ENCODE results near the gene GLCE. TPM values are rescaled to one million over a fixed set of nuclear protein-coding genes. Genes with fewer than 3 reads are reported as not detected.

Gene GLCE
- polyA plus RNA-seq, 6 donors from 2014 or later = 5.1 to 8.9 (median 6.7) TPM

DNA sequence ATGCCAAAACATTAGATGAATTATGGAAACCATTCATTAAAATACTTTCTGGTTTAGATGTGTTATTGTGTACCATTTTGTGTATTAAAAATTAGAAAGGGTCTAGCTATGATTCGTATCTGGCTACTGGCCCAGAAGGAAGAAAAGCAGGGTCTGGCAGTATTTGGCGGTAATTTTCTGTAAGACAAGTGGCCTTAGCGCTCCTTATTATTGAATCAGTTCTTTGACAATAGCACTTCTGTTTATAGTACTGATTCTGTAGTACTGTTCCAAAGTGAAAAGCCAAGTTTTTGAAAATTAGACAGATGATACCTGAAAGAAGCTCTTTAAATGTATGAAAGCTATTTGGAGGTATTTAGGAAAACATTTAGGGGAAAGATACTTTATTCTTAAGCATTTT is 10.2 kb downstream of the GLCE start:
- H3K4me3 Mint-ChIP-seq = no peak overlapping the region
- DNase-seq = no peak
- ATAC-seq (ENCODE audit: low read depth in 2 of 2) = no peak
- no peak overlapping the region for H3K27ac Mint-ChIP-seq
- H3K36me3 Mint-ChIP-seq = no peaks in the 10 kb centered on the region
- peaks cover 0 to under 1% (median 0%) of the 10 kb centered on the region in 3 donors for H3K27me3 Mint-ChIP-seq
- no peaks in the 10 kb centered on the region for H3K4me1 Mint-ChIP-seq
- peaks cover 0 to 2% (median 0%) of the 10 kb centered on the region in 7 donors for H3K9me3 Mint-ChIP-seq

GRCh38 chr15:69172847-69173246 is 12.4 kb downstream of the GLCE start:
- Mint-ChIP-seq H3K9me3 (peaks cover 0 to 2% (median 0%) of the 10 kb centered on the region in 7 donors), H3K4me3 (no peak overlapping the region), H3K4me1 (no peaks in the 10 kb centered on the region), H3K36me3 (no peaks in the 10 kb centered on the region), H3K27ac (no peak overlapping the region), H3K27me3 (no peaks in the 10 kb centered on the region)
- DNase-seq = no peak
- ATAC-seq (ENCODE audit: low read depth in 2 of 2) = no peak

DNA sequence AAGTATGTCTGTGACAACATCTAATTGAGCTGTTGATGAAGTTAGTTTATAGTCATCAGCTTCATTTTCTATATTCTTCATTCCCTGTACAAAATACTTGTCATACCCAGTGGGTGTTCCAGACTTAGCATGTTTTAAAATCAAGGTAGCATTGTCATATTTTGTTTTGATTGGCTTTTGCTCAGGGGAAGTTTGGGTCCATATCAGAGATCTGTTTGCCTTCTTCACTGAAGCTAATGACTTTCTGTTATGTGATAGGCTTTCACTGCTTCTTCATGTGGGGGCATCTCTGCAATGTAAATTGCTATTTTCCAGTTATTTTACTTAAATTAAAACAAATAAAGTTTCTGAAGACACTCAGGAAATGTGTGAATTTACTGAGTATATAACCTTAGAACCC is 15.1 kb downstream of the GLCE start:
- Mint-ChIP-seq H3K4me1 (no peaks in the 10 kb centered on the region), H3K27me3 (no peaks in the 10 kb centered on the region), H3K9me3 (peaks cover 0 to 2% (median 0%) of the 10 kb centered on the region in 7 donors), H3K36me3 (no peaks in the 10 kb centered on the region), H3K4me3 (no peak overlapping the region), H3K27ac (no peak overlapping the region)
- ATAC-seq (ENCODE audit: low read depth in 2 of 2) (no peak), DNase-seq (no peak)

- DNase-seq (no peak), ATAC-seq (ENCODE audit: low read depth in 2 of 2) (no peak)
- Mint-ChIP-seq H3K4me3 (no peak overlapping the region), H3K27ac (no peak overlapping the region), H3K9me3 (no peaks in the 10 kb centered on the region), H3K36me3 (no peaks in the 10 kb centered on the region), H3K27me3 (no peaks in the 10 kb centered on the region), H3K4me1 (peaks cover 6 to 17% (median 12%) of the 10 kb centered on the region in 3 donors)
These were observed 21.0 kb downstream of the GLCE start for GRCh38 chr15:69181424-69181823.

DNA sequence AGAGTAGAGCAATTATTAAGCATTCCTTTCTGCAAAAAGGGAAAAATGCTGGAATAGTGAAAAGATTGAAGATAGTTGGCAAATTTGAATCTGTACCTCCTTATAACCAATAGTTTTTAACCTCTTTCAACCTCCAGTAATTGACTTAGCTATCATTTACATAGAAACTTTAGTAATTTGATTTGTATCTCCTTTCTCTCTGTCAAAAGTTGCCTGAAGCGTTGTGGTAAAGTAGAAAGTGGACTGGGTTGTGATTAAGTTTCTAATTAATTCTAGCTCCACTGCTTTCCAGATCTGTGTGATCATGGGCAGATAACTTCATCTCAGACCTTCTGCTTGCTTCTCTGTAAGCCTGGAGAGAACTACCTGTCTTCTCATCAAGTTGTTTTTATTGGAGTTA is 24.8 kb downstream of the GLCE start:
- DNase-seq = no peak
- Mint-ChIP-seq H3K4me1 (peaks cover 6 to 17% (median 12%) of the 10 kb centered on the region in 3 donors), H3K36me3 (peaks cover 0 to 13% of the 10 kb centered on the region in 2 donors), H3K9me3 (peaks cover 0 to 11% (median 5%) of the 10 kb centered on the region in 7 donors), H3K27ac (peak overlapping the region in 4 of 6 donors; percentile 2 to 78 (median 8)), H3K4me3 (peak overlapping the region in 1 of 8 donors; percentile 52), H3K27me3 (no peaks in the 10 kb centered on the region)
- ATAC-seq (ENCODE audit: low read depth in 2 of 2) = no peak

GRCh38 chr15:69185706-69186105 is 25.3 kb downstream of the GLCE start:
- Mint-ChIP-seq H3K27ac (peak overlapping the region in 2 of 6 donors; percentile 3 to 13), H3K9me3 (peaks cover 0 to 16% (median 9%) of the 10 kb centered on the region in 7 donors), H3K4me3 (peak overlapping the region in 1 of 8 donors; percentile 52), H3K36me3 (peaks cover 0 to 13% of the 10 kb centered on the region in 2 donors), H3K27me3 (no peaks in the 10 kb centered on the region), H3K4me1 (peaks cover 6 to 17% (median 12%) of the 10 kb centered on the region in 3 donors)
- ATAC-seq (ENCODE audit: low read depth in 2 of 2) (peak in 1 of 2 donors; percentile 46), DNase-seq (no peak)

DNA sequence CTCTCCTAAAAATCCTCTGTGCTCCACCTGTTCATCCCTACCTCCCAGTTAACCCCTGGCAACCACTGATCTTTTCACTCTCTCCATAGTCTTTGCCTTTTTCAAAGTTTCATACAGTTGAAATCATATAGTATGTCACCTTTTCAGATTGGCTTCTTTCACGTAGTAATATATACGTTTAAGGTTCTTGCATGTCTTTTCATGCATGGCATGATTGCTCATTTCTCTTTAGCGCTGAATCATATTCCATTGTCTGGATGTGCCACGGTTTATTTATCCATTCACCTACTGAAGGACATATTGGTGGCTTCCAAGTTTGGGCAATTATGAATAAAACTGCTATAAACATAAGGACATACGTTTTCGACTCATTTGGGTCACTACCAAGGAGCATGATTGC is 28.7 kb downstream of the GLCE start:
- Mint-ChIP-seq H3K9me3 (peaks cover 3 to 32% (median 14%) of the 10 kb centered on the region in 7 donors), H3K36me3 (peaks cover 0 to 13% of the 10 kb centered on the region in 2 donors), H3K27me3 (no peaks in the 10 kb centered on the region), H3K4me1 (peaks cover 11 to 17% (median 12%) of the 10 kb centered on the region in 3 donors), H3K4me3 (peak overlapping the region in 1 of 8 donors; percentile 12), H3K27ac (no peak overlapping the region)
- ATAC-seq (ENCODE audit: low read depth in 2 of 2) = no peak
- no peak for DNase-seq

DNA sequence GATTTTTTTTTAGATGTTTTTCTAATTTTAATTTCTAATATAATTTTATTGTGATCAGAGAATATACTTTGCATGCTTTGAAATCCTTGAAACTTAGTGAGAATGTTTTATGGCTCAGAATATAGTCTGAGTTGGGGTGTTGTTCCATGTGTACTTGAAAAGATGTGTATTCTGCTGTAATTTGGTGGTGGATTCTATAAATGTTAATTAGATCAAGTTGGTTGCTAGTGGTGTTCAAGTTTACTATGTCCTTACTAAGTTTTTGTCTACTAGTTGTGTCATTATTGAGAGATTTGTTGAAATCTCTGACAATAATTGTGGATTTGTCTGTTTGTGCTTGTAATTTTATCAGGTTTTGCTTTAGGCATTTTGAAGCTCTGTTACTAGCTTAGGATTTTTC is 29.7 kb downstream of the GLCE start:
- Mint-ChIP-seq H3K4me3 (no peak overlapping the region), H3K9me3 (peaks cover 3 to 32% (median 14%) of the 10 kb centered on the region in 7 donors), H3K27me3 (no peaks in the 10 kb centered on the region), H3K36me3 (peaks cover 5 to 13% of the 10 kb centered on the region in 2 donors), H3K4me1 (peaks cover 11 to 12% (median 11%) of the 10 kb centered on the region in 3 donors), H3K27ac (no peak overlapping the region)
- no peak for DNase-seq
- ATAC-seq (ENCODE audit: low read depth in 2 of 2) = no peak

DNA sequence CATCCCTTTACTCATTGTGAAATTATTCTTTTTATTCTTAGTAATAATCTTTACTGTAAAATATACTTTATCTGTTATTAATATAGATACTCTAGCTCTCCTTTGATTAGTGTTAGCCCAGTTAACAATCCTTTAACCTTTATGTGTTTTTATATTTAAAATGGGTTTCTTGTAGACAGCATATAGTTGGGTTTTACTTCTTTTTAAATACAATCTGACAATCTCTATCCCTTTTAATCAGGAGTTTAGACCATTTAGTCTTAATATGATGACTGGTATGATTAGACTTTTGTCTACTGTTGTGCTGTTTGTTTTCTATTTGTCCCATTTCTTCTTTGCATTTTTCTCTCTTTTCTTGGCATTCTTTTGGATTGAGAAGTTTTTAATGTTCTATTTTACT is 30.1 kb downstream of the GLCE start:
- H3K27ac Mint-ChIP-seq = no peak overlapping the region
- DNase-seq (no peak), ATAC-seq (ENCODE audit: low read depth in 2 of 2) (no peak)
- H3K27me3 Mint-ChIP-seq = no peaks in the 10 kb centered on the region
- H3K36me3 Mint-ChIP-seq = peaks cover 5 to 13% of the 10 kb centered on the region in 2 donors
- H3K4me1 Mint-ChIP-seq = peaks cover 7 to 8% (median 8%) of the 10 kb centered on the region in 3 donors
- H3K4me3 Mint-ChIP-seq = no peak overlapping the region
- H3K9me3 Mint-ChIP-seq = peaks cover 3 to 32% (median 14%) of the 10 kb centered on the region in 7 donors

DNA sequence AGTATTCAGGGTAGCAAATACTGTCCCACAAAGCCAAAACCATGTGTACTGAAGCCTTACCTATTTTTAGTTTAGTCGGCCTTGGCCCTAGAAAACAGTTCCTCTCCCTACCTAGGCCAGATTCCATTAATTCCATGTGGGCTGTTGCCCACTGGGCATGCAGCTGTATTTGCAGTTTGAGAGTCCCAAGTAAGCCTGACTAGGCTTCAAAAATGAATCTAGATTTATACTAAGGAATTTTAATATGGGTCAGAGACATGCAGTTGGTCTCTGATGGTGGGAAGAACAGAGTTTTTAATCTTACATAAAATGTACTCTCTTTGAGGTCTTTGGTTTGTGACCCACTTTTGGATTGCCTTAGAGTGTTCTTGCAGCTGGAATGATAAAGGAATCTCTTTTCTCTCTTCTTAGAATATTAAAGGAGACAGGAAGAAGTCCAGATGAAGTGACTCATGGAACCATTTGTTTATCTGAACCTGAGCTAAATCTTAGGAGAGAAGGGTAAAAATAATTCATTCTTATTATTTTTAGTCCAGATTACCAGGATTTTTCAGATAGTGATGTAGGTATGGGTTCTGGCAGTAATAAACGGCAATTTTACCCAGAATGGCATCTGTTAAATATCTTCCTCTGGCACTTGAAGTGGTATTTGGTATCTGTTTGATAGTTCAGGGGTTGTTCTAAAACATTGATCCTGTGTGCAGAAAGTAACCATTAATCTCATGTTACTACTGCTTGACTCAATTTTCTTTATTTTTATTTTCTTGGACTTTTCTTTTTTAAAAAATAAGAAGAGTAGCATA is 33.8 kb downstream of the GLCE start:
- Mint-ChIP-seq H3K27ac (no peak overlapping the region), H3K4me1 (peaks cover 0 to 8% (median 6%) of the 10 kb centered on the region in 3 donors), H3K27me3 (no peaks in the 10 kb centered on the region), H3K36me3 (peaks cover 16 to 27% of the 10 kb centered on the region in 2 donors), H3K4me3 (no peak overlapping the region), H3K9me3 (peaks cover 3 to 28% (median 10%) of the 10 kb centered on the region in 7 donors)
- ATAC-seq (ENCODE audit: low read depth in 2 of 2) (no peak), DNase-seq (no peak)

DNA sequence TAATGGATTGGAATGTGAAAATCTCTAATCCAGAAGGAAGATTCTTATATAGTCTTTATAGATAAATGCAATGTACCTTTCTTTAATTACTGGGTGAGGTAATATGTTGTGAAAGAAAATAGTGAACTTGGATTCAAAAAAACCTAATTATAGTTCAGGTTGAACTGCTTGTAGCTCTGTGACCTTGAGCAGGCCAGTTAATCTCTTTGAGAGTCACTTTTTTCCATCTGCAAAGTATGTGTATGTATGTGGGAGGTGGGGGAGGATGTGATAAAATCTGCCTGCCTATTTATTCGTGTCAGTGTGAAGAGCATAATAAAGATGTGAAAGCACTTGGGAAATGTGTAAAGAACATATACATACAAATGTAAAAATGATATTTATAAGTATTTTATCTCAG is 34.4 kb downstream of the GLCE start:
- ATAC-seq (ENCODE audit: low read depth in 2 of 2) = no peak
- peaks cover 3 to 25% (median 7%) of the 10 kb centered on the region in 7 donors for H3K9me3 Mint-ChIP-seq
- H3K4me1 Mint-ChIP-seq = peaks cover 0 to 8% (median 6%) of the 10 kb centered on the region in 3 donors
- no peak overlapping the region for H3K27ac Mint-ChIP-seq
- no peak for DNase-seq
- H3K27me3 Mint-ChIP-seq = no peaks in the 10 kb centered on the region
- no peak overlapping the region for H3K4me3 Mint-ChIP-seq
- peaks cover 10 to 27% of the 10 kb centered on the region in 2 donors for H3K36me3 Mint-ChIP-seq

GRCh38 chr15:69200832-69201745 is 40.7 kb downstream of the GLCE start:
- peaks cover 0 to under 1% (median 0%) of the 10 kb centered on the region in 3 donors for H3K4me1 Mint-ChIP-seq
- no peak for ATAC-seq (ENCODE audit: low read depth in 2 of 2)

GRCh38 chr15:69206079-69206478 is 45.6 kb downstream of the GLCE start:
- Mint-ChIP-seq H3K4me3 (no peak overlapping the region), H3K4me1 (no peaks in the 10 kb centered on the region), H3K27ac (no peak overlapping the region), H3K9me3 (peaks cover 0 to 14% (median 3%) of the 10 kb centered on the region in 7 donors), H3K36me3 (peaks cover 0 to 7% of the 10 kb centered on the region in 2 donors), H3K27me3 (no peaks in the 10 kb centered on the region)
- DNase-seq (no peak), ATAC-seq (ENCODE audit: low read depth in 2 of 2) (no peak)

More at GRCh38 chr15:69200832-69201745, 40.7 kb downstream of the GLCE start:
- H3K9me3 Mint-ChIP-seq = peaks cover 0 to 2% (median 0%) of the 10 kb centered on the region in 7 donors
- H3K27me3 Mint-ChIP-seq = no peaks in the 10 kb centered on the region
- H3K36me3 Mint-ChIP-seq = peaks cover 3 to 17% of the 10 kb centered on the region in 2 donors
- DNase-seq = no peak
- H3K27ac Mint-ChIP-seq = peak overlapping the region in 1 of 6 donors; percentile 28
- H3K4me3 Mint-ChIP-seq = no peak overlapping the region

Data from naive B cell (primary cell).